Hepatocyte (in vitro differentiated cells): Measurements from ENCODE around the gene LRMDA. TPM values are rescaled to one million over a fixed set of nuclear protein-coding genes. Genes with fewer than 3 reads are reported as not detected.
A peak's percentile ranks its signal among the peaks of the same experiment; 100 is the strongest.

Experiments used
- DNase-seq: peaks from one replicate; pipeline ENCODE4 v3.0.0-alpha.2; 2016; ENCODE audit warnings: low spot score
- H2AFZ ChIP-seq: fragments of 200-600 bp; sonication (generic); 2 replicates; pipeline ENCODE4 v1.6.0; 2016; ENCODE audit warnings: antibody characterized with exemption, mild to moderate bottlenecking
- H3K27ac ChIP-seq: fragments of 200-600 bp; sonication (generic); 2 replicates; pipeline ENCODE4 v1.5.1; 2016; ENCODE audit warnings: mild to moderate bottlenecking
- H3K27me3 ChIP-seq: fragments of 200-600 bp; sonication (generic); 2 replicates; pipeline ENCODE4 v1.6.1; 2016
- H3K36me3 ChIP-seq: fragments of 200-600 bp; sonication (generic); replicated peaks from 2 replicates; pipeline ENCODE4 v1.5.1; 2016; ENCODE audit warnings: low read depth; ENCODE audit not compliant: insufficient read depth
- H3K4me1 ChIP-seq: fragments of 200-600 bp; sonication (generic); 2 replicates; pipeline ENCODE4 v1.5.1; 2016; ENCODE audit warnings: mild to moderate bottlenecking, moderate library complexity; ENCODE audit not compliant: insufficient read depth
- H3K4me2 ChIP-seq: fragments of 200-600 bp; sonication (generic); 2 replicates; pipeline ENCODE4 v1.6.0; 2016
- H3K4me3 ChIP-seq: fragments of 200-600 bp; sonication (generic); 2 replicates; pipeline ENCODE4 v1.5.1; 2016; ENCODE audit warnings: mild to moderate bottlenecking
- H3K79me2 ChIP-seq: fragments of 200-600 bp; sonication (generic); 2 replicates; pipeline ENCODE4 v1.6.0; 2017; ENCODE audit warnings: mild to moderate bottlenecking
- H3K9me2 ChIP-seq: fragments of 200-600 bp; sonication (generic); replicated peaks from 2 replicates; pipeline ENCODE4 v1.6.0; 2017; ENCODE audit warnings: mild to moderate bottlenecking; ENCODE audit not compliant: insufficient read depth
- H3K9me3 ChIP-seq: fragments of 200-600 bp; sonication (generic); 2 replicates; pipeline ENCODE4 v1.5.1; 2016; ENCODE audit warnings: low read depth, mild to moderate bottlenecking
- H4K20me1 ChIP-seq: fragments of 200-600 bp; sonication (generic); 2 replicates; pipeline ENCODE4 v1.6.0; 2016; ENCODE audit warnings: mild to moderate bottlenecking; ENCODE audit not compliant: insufficient read depth, poor library complexity, severe bottlenecking
- EZH2 ChIP-seq: fragments of 200-600 bp; sonication (generic); IDR thresholded peaks from 2 replicates; pipeline ENCODE4 v1.6.1; 2016; ENCODE audit warnings: antibody characterized with exemption, mild to moderate bottlenecking, borderline replicate concordance
- EZH2phosphoT487 ChIP-seq: fragments of 200-600 bp; sonication (generic); IDR thresholded peaks from one replicate; pipeline ENCODE4 v1.6.1; 2018; ENCODE audit warnings: antibody characterized with exemption, mild to moderate bottlenecking, low read depth, moderate library complexity; ENCODE audit not compliant: unreplicated experiment, severe bottlenecking
- WGBS: methylation state at CpG from one replicate; pipeline ENCODE4 v1.1.6; 2016; ENCODE audit warnings: low lambda C conversion rate; ENCODE audit errors: missing lambda C conversion rate; 5-methylcytosine and 5-hydroxymethylcytosine counted together
- polyA plus RNA-seq: library from polyadenylated mRNA; unstranded; fragments of >200 nt; fragmentation: Nextera tagmentation; extraction: Ambion mirVana; gene quantifications from 2 replicates; pipeline ENCODE4 v1.2.1, GENCODE V29; 2016
- total RNA-seq: library from RNA; depleted of rRNA; stranded (reverse); fragments of >200 nt; gene quantifications from 2 replicates; pipeline ENCODE4 v1.2.3, GENCODE V29; 2014
- TF ChIP-seq, protein P1 (sequence below): fragments of 200-600 bp; sonication (generic); IDR thresholded peaks from 2 replicates; pipeline ENCODE4 v1.5.1; 2016; ENCODE audit warnings: antibody characterized with exemption, mild to moderate bottlenecking; ENCODE audit not compliant: poor library complexity

Gene LRMDA
- total and polyA plus RNA-seq, 2 experiments from 2014 or later: 5.6 to 15.7 TPM

DNA sequence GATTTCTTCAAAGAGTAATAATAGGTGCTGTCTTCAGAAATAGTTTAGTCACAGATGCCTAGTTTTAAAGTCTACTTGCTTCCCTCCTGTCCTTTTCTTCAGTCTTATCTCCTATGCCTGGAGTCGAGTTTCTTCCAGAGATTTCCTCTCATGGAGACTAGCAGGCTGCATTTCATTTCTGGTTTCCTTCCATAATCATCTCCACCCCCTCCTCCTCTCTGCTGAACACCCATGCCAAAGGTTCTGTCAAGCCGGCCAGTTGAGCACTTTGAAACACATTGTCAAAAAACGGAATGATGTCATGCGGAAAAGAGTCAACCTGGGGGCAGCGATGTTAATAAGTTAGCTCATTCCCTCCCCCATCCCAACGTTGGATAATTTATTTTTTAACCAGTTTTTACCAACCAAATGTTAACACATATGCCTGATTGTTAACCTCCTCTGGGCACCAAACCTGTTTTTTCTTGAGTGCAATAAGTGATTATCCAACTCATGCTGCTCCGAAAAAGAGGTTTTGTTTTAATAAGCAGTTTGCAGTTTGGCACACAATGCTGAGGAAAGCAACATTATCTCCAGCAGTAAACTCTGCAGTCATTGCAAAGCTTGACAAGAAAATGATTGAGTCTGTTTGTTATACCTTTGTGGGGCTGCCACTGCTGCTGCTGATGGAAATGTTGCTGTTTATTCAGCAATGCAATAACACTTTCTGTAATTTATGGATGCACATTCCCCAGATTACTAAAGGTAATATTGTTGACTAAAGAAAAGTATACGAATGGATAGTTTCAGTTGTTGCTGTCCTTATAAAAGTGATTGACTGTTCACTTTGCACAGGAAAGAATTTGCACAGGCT, 161.6 kb downstream of the LRMDA start:
- Histone ChIP-seq H4K20me1 (no peaks in the 10 kb centered on the region), H3K9me2 (no peaks in the 10 kb centered on the region), H2AFZ (no peak overlapping the region), H3K4me3 (no peak overlapping the region), H3K36me3 (no peaks in the 10 kb centered on the region), H3K9me3 (no peaks in the 10 kb centered on the region), H3K79me2 (no peaks in the 10 kb centered on the region), H3K27me3 (no peaks in the 10 kb centered on the region), H3K27ac (no peak overlapping the region), H3K4me2 (no peak overlapping the region), H3K4me1 (peaks cover 3% of the 10 kb centered on the region)
- DNase-seq: no peak
- TF ChIP-seq, protein P1, sequence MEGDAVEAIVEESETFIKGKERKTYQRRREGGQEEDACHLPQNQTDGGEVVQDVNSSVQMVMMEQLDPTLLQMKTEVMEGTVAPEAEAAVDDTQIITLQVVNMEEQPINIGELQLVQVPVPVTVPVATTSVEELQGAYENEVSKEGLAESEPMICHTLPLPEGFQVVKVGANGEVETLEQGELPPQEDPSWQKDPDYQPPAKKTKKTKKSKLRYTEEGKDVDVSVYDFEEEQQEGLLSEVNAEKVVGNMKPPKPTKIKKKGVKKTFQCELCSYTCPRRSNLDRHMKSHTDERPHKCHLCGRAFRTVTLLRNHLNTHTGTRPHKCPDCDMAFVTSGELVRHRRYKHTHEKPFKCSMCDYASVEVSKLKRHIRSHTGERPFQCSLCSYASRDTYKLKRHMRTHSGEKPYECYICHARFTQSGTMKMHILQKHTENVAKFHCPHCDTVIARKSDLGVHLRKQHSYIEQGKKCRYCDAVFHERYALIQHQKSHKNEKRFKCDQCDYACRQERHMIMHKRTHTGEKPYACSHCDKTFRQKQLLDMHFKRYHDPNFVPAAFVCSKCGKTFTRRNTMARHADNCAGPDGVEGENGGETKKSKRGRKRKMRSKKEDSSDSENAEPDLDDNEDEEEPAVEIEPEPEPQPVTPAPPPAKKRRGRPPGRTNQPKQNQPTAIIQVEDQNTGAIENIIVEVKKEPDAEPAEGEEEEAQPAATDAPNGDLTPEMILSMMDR: no peak
- no peak for TF ChIP-seq EZH2phosphoT487
- TF ChIP-seq EZH2: no peak
- WGBS: 45% methylated on average over 8 of the region's 8 CpGs

- no peak overlapping the region for H2AFZ ChIP-seq
- no peak for DNase-seq
- TF ChIP-seq, protein P1: peak; percentile 20
- TF ChIP-seq EZH2 (no peak), EZH2phosphoT487 (no peak)
- H3K4me1 ChIP-seq: peaks cover 3% of the 10 kb centered on the region
- H3K4me3 ChIP-seq: no peak overlapping the region
- H3K9me3 ChIP-seq: no peaks in the 10 kb centered on the region
- H3K79me2 ChIP-seq: no peaks in the 10 kb centered on the region
- no peaks in the 10 kb centered on the region for H3K27me3 ChIP-seq
- H3K36me3 ChIP-seq: no peaks in the 10 kb centered on the region
- H3K4me2 ChIP-seq: no peak overlapping the region
- H4K20me1 ChIP-seq: no peaks in the 10 kb centered on the region
- no peak overlapping the region for H3K27ac ChIP-seq
- WGBS: 80% methylated on average over 14 of the region's 14 CpGs
- H3K9me2 ChIP-seq: no peaks in the 10 kb centered on the region
These were observed 162.5 kb downstream of the LRMDA start for GRCh38 chr10:75593692-75594556.

DNA sequence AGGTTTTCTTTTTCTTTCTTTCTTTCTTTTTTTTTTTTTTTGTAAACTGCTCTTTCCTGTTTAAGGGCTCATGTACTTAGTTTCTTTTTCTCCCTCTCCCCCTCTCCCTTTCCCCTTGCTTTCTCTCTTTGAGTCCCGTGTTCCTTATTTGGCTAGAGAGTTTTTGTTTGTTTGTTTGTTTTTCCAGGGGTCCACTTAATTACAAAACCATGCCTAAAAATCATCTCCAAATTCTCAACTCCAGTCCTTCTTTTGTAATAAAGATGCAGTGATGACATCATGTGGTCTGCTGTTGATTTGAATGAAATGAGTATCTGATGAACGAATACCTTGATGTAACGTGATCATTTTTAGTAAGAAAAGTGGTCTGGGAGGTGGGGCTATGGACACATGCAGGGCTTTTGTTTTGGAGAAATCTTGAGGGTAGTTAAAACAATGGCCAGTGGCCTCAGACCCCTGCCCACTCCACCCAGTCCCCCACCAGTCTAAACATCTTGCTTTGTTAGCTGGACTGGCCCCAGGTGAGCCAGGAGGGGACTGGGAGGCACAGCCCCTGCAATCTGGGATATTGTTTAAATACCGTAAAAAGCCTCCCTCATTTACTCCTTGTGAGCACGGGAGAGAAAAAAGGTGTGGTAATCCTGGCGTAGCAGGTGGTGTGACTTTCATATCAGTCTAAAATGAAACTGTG, 165.7 kb downstream of the LRMDA start:
- H3K27ac ChIP-seq: no peak overlapping the region
- H3K27me3 ChIP-seq: no peaks in the 10 kb centered on the region
- TF ChIP-seq EZH2: no peak
- TF ChIP-seq, protein P1: no peak
- TF ChIP-seq EZH2phosphoT487: no peak
- H3K4me1 ChIP-seq: peaks cover 11% of the 10 kb centered on the region
- no peak overlapping the region for H3K4me3 ChIP-seq
- no peaks in the 10 kb centered on the region for H4K20me1 ChIP-seq
- no peak overlapping the region for H3K4me2 ChIP-seq
- no peaks in the 10 kb centered on the region for H3K9me2 ChIP-seq
- no peak for DNase-seq
- H2AFZ ChIP-seq: no peak overlapping the region
- 56% methylated on average over 6 of the region's 6 CpGs for WGBS
- no peaks in the 10 kb centered on the region for H3K9me3 ChIP-seq
- H3K36me3 ChIP-seq: no peaks in the 10 kb centered on the region
- no peaks in the 10 kb centered on the region for H3K79me2 ChIP-seq
